ENCODE data around the gene ANLN.
"Not testable (repeated sequence)": the region's sequence is repeated elsewhere in the genome, so short reads cannot be mapped to it uniquely, and the experiment has no call there.

ANLN gene

DNA sequence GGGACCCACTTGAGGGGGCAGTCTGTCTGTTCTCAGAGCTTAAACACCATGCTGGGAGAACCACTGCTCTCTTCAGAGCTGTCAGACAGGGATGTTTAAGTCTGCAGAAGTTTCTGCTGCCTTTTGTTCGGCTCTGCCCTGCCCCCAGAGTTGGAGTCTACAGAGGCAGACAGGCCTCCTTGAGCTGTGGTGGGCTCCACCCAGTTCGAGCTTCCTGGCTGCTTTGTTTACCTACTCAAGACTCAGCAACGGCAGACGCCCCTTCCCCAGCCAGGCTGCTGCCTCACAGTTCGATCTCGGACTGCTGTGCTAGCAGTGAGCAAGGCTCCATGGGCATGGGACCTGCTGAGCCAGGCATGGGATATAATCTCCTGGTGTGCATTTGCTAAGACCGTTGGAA, 11.1 kb upstream of the ANLN start:
- not testable (repeated sequence) for H3K4me2 ChIP-seq (ENCODE audit: low read length); H2BK12ac ChIP-seq (ENCODE audit: low read length); H2BK120ac ChIP-seq (ENCODE audit: insufficient read depth, low read length, poor library complexity); H3K27ac ChIP-seq (ENCODE audit: low read depth, low read length); H3K9ac ChIP-seq (ENCODE audit: low read length); H3K4ac ChIP-seq (ENCODE audit: low read depth, low read length); H3K4me3 ChIP-seq (ENCODE audit: low read depth, low read length); H2AK5ac ChIP-seq (ENCODE audit: low read length); H3K27me3 ChIP-seq (ENCODE audit: insufficient read depth, low read length); H3K14ac ChIP-seq (ENCODE audit: low read length); H3K79me1 ChIP-seq (ENCODE audit: low read length); H3K18ac ChIP-seq (ENCODE audit: low read length); H3K4me1 ChIP-seq (ENCODE audit: control insufficient read depth in 1 of 2, insufficient read depth in 2 of 2, low read length in 2 of 2); H3K9me3 ChIP-seq (ENCODE audit: insufficient read depth, low read depth, low read length); H4K12ac ChIP-seq (ENCODE audit: low read depth, low read length); H3K36me3 ChIP-seq (ENCODE audit: control insufficient read depth in 1 of 2, insufficient read depth in 2 of 2, low read length in 2 of 2); H4K91ac ChIP-seq (ENCODE audit: low read depth, low read length); H4K8ac ChIP-seq (ENCODE audit: low read depth, low read length); DNase-seq; H2AFZ ChIP-seq (ENCODE audit: insufficient read depth, low read length, poor library complexity); H3K23ac ChIP-seq (ENCODE audit: low read length); H2BK5ac ChIP-seq (ENCODE audit: low read depth, low read length, poor library complexity); H3K79me2 ChIP-seq (ENCODE audit: control insufficient read depth, insufficient read depth, low read length, poor library complexity)
- WGBS (ENCODE audit: extremely low coverage, insufficient coverage, insufficient read length), result no CpG with 5 or more reads among the region's 7 CpGs

DNA sequence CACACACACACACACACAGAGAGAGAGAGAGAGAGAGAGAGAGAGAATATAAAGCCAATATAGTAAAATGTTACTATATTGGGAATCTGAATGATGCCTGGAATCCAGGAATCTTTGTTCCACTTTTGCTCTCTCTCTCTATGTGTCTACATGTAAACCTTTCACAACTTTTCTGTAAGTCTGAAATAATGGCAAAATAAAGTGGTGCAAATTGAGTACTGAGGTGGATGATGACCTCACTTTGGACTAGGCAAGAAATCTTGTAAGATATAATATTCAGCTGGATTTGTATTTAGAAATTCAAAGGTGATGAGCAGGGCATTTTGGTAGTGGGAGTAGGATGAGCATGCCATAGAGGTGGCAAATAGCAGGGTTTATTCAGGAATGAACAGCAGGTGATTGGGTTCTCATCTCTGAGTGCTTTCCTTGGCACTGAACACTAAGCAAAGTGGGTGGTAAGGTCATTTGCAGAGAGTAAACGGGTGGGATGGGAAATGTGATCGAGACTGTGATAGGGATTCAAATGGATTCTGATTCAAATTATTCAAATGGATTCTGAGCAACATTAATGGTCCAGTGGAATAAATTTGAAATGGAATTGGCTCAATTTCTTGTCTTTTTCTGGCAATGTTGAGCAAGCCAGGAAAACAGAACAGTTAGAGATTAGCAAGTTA, 9.7 kb upstream of the ANLN start:
- DNase-seq, result no peak
- H3K9ac ChIP-seq (ENCODE audit: low read length), result no peak overlapping the region
- H3K4me2 ChIP-seq (ENCODE audit: low read length), result no peak overlapping the region
- H2BK5ac ChIP-seq (ENCODE audit: low read depth, low read length, poor library complexity), result no peak overlapping the region
- H2BK120ac ChIP-seq (ENCODE audit: insufficient read depth, low read length, poor library complexity), result no peak overlapping the region
- H3K4me1 ChIP-seq (ENCODE audit: control insufficient read depth in 1 of 2, insufficient read depth in 2 of 2, low read length in 2 of 2), result no peaks in the 10 kb centered on the region
- no peak overlapping the region for H3K4me3 ChIP-seq (ENCODE audit: low read depth, low read length)
- H3K14ac ChIP-seq (ENCODE audit: low read length), result no peak overlapping the region
- H2BK12ac ChIP-seq (ENCODE audit: low read length), result no peak overlapping the region
- no peak overlapping the region for H4K12ac ChIP-seq (ENCODE audit: low read depth, low read length)
- peaks cover 3% of the 10 kb centered on the region for H3K9me3 ChIP-seq (ENCODE audit: insufficient read depth, low read depth, low read length)
- H3K18ac ChIP-seq (ENCODE audit: low read length), result no peak overlapping the region
- no peak overlapping the region for H4K8ac ChIP-seq (ENCODE audit: low read depth, low read length)
- no peak overlapping the region for H3K23ac ChIP-seq (ENCODE audit: low read length)
- H3K4ac ChIP-seq (ENCODE audit: low read depth, low read length), result no peak overlapping the region
- no peaks in the 10 kb centered on the region for H3K79me2 ChIP-seq (ENCODE audit: control insufficient read depth, insufficient read depth, low read length, poor library complexity)
- H3K27me3 ChIP-seq (ENCODE audit: insufficient read depth, low read length), result no peaks in the 10 kb centered on the region
- H2AFZ ChIP-seq (ENCODE audit: insufficient read depth, low read length, poor library complexity), result no peak overlapping the region
- H3K79me1 ChIP-seq (ENCODE audit: low read length), result no peaks in the 10 kb centered on the region
- no CpG with 5 or more reads among the region's 2 CpGs for WGBS (ENCODE audit: extremely low coverage, insufficient coverage, insufficient read length)
- no peak overlapping the region for H3K27ac ChIP-seq (ENCODE audit: low read depth, low read length)
- no peaks in the 10 kb centered on the region for H3K36me3 ChIP-seq (ENCODE audit: control insufficient read depth in 1 of 2, insufficient read depth in 2 of 2, low read length in 2 of 2)
- H4K91ac ChIP-seq (ENCODE audit: low read depth, low read length), result no peak overlapping the region
- H2AK5ac ChIP-seq (ENCODE audit: low read length), result no peak overlapping the region

DNA sequence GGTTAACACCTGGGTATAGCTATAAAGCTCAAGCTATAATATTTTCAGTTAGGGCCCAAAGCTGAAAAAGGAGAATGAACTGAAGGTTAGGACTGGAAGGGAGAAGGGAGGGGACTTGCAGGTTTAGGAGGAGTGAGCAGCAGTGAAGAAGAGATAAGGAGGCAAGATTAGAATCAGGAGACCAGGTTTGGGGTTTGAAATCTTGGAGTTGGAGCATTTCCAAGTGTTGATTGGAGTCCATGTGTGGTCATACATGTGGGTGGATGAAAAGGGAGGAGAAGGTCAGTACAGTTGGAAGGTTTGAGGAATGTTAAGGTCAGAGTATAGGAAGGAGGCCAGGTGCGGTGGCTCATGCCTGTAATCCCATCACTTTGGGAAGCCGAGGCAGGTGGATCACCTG, 8.6 kb upstream of the ANLN start:
- no peak overlapping the region for H3K4ac ChIP-seq (ENCODE audit: low read depth, low read length)
- H3K23ac ChIP-seq (ENCODE audit: low read length), result no peak overlapping the region
- no peak overlapping the region for H2BK5ac ChIP-seq (ENCODE audit: low read depth, low read length, poor library complexity)
- H3K9ac ChIP-seq (ENCODE audit: low read length), result no peak overlapping the region
- H3K79me2 ChIP-seq (ENCODE audit: control insufficient read depth, insufficient read depth, low read length, poor library complexity), result no peaks in the 10 kb centered on the region
- H4K8ac ChIP-seq (ENCODE audit: low read depth, low read length), result no peak overlapping the region
- H3K9me3 ChIP-seq (ENCODE audit: insufficient read depth, low read depth, low read length), result peaks cover 3% of the 10 kb centered on the region
- no peak overlapping the region for H3K27ac ChIP-seq (ENCODE audit: low read depth, low read length)
- H4K12ac ChIP-seq (ENCODE audit: low read depth, low read length), result no peak overlapping the region
- H4K91ac ChIP-seq (ENCODE audit: low read depth, low read length), result no peak overlapping the region
- H2AK5ac ChIP-seq (ENCODE audit: low read length), result no peak overlapping the region
- H3K18ac ChIP-seq (ENCODE audit: low read length), result no peak overlapping the region
- H3K27me3 ChIP-seq (ENCODE audit: insufficient read depth, low read length), result no peaks in the 10 kb centered on the region
- H3K14ac ChIP-seq (ENCODE audit: low read length), result no peak overlapping the region
- no peaks in the 10 kb centered on the region for H3K79me1 ChIP-seq (ENCODE audit: low read length)
- no peak for DNase-seq
- H3K36me3 ChIP-seq (ENCODE audit: control insufficient read depth in 1 of 2, insufficient read depth in 2 of 2, low read length in 2 of 2), result no peaks in the 10 kb centered on the region
- no peak overlapping the region for H3K4me2 ChIP-seq (ENCODE audit: low read length)
- no peak overlapping the region for H3K4me3 ChIP-seq (ENCODE audit: low read depth, low read length)
- no peak overlapping the region for H2BK120ac ChIP-seq (ENCODE audit: insufficient read depth, low read length, poor library complexity)
- no peak overlapping the region for H2AFZ ChIP-seq (ENCODE audit: insufficient read depth, low read length, poor library complexity)
- no CpG with 5 or more reads among the region's 2 CpGs for WGBS (ENCODE audit: extremely low coverage, insufficient coverage, insufficient read length)
- no peaks in the 10 kb centered on the region for H3K4me1 ChIP-seq (ENCODE audit: control insufficient read depth in 1 of 2, insufficient read depth in 2 of 2, low read length in 2 of 2)
- no peak overlapping the region for H2BK12ac ChIP-seq (ENCODE audit: low read length)

DNA sequence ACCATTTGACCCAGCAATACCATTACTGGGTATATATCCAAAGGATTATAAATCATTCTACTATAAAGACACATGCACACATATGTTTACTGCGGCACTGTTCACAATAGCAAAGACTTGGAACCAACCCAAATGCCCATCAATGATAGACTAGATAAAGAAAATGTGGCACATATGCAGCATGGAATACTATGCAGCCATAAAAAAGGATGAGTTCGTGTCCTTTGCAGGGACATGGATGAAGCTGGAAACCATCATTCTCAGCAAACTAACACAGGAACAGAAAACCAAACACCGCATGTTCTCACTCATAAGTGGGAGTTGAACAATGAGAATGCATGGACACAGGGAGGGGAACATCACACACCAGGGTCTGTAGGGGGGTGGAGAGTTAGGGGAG, 6.4 kb upstream of the ANLN start:
- H4K8ac ChIP-seq (ENCODE audit: low read depth, low read length); H2BK5ac ChIP-seq (ENCODE audit: low read depth, low read length, poor library complexity); H2BK12ac ChIP-seq (ENCODE audit: low read length); H3K23ac ChIP-seq (ENCODE audit: low read length); H3K4me1 ChIP-seq (ENCODE audit: control insufficient read depth in 1 of 2, insufficient read depth in 2 of 2, low read length in 2 of 2); H2AK5ac ChIP-seq (ENCODE audit: low read length); H3K27ac ChIP-seq (ENCODE audit: low read depth, low read length); H3K4me2 ChIP-seq (ENCODE audit: low read length); H3K14ac ChIP-seq (ENCODE audit: low read length); H4K12ac ChIP-seq (ENCODE audit: low read depth, low read length); H3K9ac ChIP-seq (ENCODE audit: low read length); H3K79me2 ChIP-seq (ENCODE audit: control insufficient read depth, insufficient read depth, low read length, poor library complexity); H3K18ac ChIP-seq (ENCODE audit: low read length); H3K4me3 ChIP-seq (ENCODE audit: low read depth, low read length); H4K91ac ChIP-seq (ENCODE audit: low read depth, low read length); H2AFZ ChIP-seq (ENCODE audit: insufficient read depth, low read length, poor library complexity); H3K4ac ChIP-seq (ENCODE audit: low read depth, low read length); H3K36me3 ChIP-seq (ENCODE audit: control insufficient read depth in 1 of 2, insufficient read depth in 2 of 2, low read length in 2 of 2); DNase-seq; H3K27me3 ChIP-seq (ENCODE audit: insufficient read depth, low read length); H2BK120ac ChIP-seq (ENCODE audit: insufficient read depth, low read length, poor library complexity); H3K79me1 ChIP-seq (ENCODE audit: low read length); H3K9me3 ChIP-seq (ENCODE audit: insufficient read depth, low read depth, low read length): not testable (repeated sequence)
- WGBS (ENCODE audit: extremely low coverage, insufficient coverage, insufficient read length), result no CpG with 5 or more reads among the region's 3 CpGs

Data from trophoblast cell (in vitro differentiated cells and primary cell).